Transverse colon (tissue), 4 donors: Measurements from ENCODE around the gene IGFBP1.

Experiments
- CTCF ChIP-seq, 5 experiments: fragments of 200-600 bp in 3 of 5; fragments of 450-650 bp in 2 of 5; sonication (generic) in 3 of 5; IDR thresholded peaks; 1 replicate in 2 of 5; 2 replicates in 3 of 5; pipeline ENCODE4 v1.5.1; 2016 to 2017; ENCODE audit warnings: antibody characterized with exemption in 5 of 5, inconsistent platforms in 3 of 5, mild to moderate bottlenecking in 2 of 5, moderate library complexity in 1 of 5
- POLR2A ChIP-seq: fragments of 450-650 bp; IDR thresholded peaks from one replicate; pipeline ENCODE4 v1.6.1; 2016; ENCODE audit warnings: antibody characterized with exemption, mild to moderate bottlenecking, moderate library complexity
- POLR2AphosphoS5 ChIP-seq, 3 donors: sonication (generic); formaldehyde crosslinking; IDR thresholded peaks; one replicate each; pipeline ENCODE4 v1.6.1; 2016; ENCODE audit warnings: antibody characterized with exemption in 3 of 3

- no peak for TF ChIP-seq POLR2A
- no peak for TF ChIP-seq CTCF (IDR thresholded peaks at IDR 0.05)
- TF ChIP-seq POLR2AphosphoS5 (IDR thresholded peaks at IDR 0.05), result no peak
These were observed 7.8 kb upstream of the IGFBP1 start for GRCh38 chr7:45880433-45880860.
